GM21737 (cell line): ENCODE data around the gene AQP12A.
"Not testable (repeated sequence)": the region's sequence is repeated elsewhere in the genome, so short reads cannot be mapped to it uniquely, and the experiment has no call there.

ENCODE experiments used
- ATAC-seq: cut with Tn5 transposase; IDR thresholded peaks from one replicate; pipeline ENCODE4 v1.9.1; 2021; ENCODE audit warnings: mild to moderate bottlenecking, moderate library complexity; ENCODE audit not compliant: unreplicated experiment

The AQP12A gene, protein sequence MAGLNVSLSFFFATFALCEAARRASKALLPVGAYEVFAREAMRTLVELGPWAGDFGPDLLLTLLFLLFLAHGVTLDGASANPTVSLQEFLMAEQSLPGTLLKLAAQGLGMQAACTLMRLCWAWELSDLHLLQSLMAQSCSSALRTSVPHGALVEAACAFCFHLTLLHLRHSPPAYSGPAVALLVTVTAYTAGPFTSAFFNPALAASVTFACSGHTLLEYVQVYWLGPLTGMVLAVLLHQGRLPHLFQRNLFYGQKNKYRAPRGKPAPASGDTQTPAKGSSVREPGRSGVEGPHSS

DNA sequence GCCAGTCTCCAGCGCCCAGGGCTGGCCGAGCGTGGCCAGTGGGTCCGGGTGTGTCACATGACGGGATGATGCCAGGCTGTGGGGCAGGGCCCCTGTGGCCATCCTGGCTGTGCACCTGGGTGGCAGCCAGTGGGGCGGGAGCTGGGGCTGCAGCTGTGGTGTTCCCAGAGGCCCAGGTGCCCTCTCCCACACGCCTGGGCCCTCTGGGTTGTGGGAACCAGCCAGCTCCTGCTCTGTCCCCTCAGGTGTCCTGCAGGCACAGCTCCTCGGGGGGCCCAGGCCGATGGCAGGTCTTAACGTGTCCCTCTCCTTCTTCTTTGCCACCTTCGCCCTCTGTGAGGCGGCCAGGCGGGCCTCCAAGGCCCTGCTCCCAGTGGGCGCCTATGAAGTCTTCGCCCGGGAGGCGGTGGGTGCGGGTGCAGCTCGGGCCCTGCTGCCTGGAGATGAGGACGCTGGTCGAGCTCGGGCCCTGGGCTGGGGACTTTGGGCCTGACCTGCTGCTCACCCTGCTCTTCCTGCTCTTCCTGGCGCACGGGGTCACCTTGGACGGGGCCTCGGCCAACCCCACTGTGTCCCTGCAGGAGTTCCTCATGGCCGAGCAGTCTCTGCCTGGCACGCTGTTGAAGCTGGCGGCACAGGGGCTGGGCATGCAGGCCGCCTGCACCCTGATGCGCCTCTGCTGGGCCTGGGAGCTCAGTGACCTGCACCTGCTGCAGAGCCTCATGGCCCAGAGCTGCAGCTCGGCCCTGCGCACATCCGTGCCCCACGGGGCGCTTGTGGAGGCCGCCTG is at the start of gene AQP12A:
Gene AQP12A (plus strand): TSS at position 236 of the 790 bp plus-strand sequence. CDS start 48 bp downstream, at position 284.
- not testable (repeated sequence) for ATAC-seq

DNA sequence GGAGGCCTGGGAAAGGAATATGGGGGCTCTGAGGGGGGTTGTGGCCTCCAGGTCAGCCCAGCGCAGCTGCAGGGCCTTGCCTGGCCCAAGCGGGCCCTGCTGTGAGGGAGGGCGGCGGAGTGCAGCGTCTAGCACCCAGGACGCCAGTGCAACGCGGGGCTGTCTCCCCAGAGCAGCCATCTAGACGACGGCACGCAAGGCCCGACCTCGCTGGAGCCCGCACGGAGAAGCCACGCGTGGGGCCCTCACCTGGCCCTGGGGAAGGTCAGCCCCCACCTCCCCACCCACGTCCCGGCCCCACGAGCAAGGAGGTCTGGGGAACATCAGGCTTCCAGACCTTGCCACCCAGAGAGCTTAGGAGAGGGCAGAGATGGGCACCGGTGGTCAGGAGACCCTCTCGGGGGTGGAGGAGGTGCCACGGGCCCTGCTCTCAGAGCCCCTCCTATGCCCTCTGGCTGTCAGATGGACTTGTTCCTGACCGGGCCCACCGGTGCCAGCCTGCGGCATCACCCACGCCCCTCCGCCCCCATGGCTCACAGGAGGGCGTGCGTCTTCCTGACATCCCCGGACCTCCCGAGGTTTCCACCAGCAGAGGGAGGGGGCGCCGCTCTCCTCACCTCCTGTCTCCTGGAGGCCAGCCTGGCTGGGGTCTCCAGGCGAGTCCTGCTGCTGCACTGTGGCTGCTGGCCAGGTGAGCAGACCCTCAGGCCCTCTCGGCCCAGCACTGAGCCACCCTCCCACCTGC is 49.4 kb upstream of the AQP12A start:
- no peak for ATAC-seq

DNA sequence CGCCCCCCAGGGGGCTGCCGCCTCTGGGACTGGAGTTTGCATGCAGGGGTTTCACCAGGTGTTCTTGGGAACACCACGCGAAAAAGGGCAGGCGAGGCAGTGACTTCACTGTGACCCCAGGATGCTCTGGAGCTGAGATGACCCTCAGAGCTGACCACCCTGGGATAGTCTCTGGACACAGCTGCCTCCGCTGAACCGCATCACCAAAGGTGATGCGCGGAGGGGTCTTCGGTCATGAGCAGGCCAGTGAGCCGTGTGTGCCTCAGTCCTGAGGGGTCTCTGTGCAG is 48.9 kb upstream of the AQP12A start:
- no peak for ATAC-seq

DNA sequence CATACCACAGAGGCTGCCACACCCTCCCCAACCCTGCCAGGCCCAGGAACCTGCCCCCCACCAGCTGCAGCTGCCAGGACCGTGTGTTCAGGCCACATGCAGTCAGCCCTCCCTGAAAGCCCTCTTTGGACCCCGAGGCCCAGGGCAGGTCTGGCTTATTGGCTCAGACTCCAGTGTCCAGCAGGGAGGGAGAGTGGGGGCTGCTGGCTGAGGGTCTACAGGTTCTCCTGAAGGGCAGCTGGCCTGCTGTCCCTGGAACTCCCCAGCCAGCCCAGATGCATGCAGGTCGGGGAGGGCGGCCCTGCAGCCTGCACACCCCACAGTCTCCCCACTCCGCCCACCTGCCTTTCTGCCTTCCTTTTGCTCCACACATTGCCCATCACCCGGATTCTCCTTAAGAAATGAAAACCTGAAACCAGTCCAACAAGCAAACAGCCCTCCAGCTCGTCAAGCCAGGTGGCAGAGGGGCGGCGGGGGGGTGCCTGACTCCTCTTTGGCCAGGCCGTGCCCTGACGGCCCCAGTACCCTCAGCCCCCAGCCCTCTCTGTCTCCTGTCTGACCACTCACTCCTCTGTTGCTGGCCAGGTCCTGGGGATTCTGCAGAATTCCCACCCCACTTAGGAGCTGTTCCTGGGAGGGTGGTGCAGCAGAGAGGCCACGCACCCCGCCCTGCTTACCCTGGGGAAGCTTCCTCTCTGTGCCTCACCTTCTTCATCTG is 48.4 kb upstream of the AQP12A start:
- ATAC-seq = no peak

DNA sequence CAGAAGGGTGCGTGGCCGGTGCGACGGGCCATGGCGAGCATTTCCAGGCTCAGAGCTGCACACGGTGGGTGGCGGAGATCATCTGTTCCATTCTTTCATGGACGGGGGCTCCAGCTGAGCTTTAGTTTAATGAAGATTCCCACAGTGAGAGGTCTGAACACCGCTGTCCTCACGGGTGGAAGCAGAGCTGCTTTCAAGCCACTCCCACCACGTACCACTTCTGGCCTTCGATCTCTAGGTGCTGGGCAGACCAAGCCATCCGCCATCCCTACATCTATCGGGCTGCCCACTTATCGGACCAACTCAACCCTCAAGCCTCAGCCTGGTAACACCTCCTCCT is 47.9 kb upstream of the AQP12A start:
- ATAC-seq = no peak

DNA sequence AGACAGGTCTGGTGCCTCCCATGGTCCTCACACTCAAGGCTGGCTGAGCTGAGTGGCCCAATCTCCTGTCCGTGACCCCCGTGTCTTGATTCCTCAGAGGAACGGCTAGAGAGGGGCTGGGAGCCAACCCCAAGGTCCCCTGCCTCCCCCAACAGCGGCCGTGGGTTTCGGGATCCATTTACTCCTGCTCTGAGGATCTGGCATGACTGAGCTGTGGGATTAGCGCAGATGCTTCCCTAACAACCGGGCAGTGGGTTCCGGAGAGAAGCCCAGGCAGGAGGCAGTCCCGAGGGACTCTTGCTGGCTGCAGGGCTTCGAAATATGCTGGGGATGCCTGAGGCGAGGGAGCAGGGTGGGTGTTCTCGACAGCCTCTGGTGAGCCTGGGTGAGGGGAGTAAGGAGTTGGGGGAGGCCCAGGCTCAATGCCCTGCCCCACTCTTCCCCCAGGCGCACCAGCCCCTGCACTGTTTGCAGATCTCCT is 47.5 kb upstream of the AQP12A start:
- ATAC-seq = no peak

DNA sequence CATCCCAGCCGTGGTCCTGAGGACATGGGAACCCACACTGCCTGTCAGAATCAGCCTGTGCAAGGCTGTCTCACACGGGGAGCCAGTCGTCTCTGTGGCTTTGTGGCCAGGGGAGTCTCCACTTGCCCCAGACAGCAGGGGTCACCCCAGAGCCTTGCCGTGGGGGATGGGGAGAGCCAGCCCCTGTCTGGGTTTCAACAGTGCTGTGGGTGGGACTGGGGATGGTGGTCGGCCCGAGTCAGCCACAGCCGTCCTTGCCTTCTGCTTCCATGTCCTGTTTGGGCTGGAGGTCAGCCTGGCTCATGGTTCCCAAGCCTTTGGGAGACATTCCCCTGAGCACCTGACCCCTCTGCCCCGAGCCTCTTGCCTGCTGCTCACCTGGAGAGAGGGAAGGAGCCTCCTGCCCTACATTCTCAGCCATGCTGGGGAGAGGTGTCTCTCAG is 46.8 kb upstream of the AQP12A start:
- ATAC-seq = no peak

DNA sequence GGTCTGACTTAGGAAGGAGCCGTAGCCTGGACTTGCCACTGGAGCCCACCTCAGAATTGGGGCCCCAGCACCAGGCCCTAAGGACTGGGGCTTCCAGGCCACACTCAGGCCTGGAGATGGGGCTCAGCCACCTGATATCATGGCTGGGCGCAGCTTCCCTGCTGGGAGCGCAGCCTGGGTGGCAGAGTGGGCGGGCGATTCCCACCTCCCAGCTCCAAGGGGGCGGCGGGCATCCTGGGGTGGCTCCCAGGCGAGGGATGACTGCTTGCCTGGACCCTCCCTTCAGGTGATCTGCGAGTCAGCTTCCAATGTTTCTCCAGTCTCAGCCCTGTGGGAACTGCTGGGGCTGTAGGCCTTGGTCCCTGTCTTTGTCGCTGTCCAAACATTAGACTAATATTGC is 46.3 kb upstream of the AQP12A start:
- ATAC-seq = no peak

DNA sequence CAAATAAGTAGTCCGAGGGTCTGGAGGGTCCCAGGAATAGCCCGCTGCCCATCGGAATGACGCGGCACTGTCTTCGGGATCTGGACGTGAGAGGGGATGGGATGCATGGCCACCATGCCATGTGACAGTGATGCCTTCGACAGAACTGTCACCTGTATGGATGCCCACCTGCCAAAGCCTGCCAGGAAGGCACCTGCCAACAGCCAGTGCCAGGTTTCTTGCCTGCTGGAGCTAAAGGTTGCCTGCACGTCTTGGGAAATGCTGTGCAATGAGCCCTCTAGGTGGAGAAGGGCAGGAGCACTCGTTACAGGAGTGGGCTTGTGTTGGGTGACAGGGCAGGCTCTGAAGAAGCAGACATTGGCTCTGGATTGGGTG is 45.9 kb upstream of the AQP12A start:
- ATAC-seq = no peak

DNA sequence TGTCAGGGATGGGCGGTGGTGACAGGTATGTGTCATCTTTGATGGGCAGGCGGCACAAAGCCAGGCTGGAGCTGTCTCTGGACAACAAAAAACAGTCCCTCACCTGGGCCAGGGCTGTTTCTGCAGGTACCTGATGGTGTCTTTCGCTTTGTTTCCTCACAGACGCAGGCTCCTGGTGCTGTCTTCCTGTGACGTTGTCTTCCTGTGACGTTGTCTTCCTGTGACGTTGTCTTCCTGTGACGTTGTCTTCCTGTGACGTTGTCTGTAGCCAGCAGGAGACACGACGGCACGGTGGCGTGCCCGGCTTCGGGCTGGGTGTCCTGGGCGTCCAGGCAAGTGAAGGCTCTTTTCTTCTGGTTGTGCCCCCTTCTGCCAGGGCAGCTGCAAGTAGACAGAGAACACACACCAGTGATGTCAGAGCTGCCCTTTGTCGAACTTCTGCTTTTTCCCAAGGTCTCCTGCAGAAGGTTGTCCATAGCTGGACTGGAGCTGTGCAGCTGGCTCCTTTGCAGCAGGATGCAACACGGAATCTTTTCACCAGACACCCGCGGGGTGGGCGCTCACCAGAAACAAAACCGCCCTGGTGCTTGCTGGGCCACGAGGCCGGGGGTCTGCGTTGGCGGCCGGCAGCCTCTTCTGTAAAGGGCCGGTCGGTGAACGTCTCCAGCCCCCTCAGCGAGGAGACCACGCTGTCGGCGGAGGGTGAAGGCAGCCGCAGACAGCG is 45.3 kb upstream of the AQP12A start:
- ATAC-seq = no peak

DNA sequence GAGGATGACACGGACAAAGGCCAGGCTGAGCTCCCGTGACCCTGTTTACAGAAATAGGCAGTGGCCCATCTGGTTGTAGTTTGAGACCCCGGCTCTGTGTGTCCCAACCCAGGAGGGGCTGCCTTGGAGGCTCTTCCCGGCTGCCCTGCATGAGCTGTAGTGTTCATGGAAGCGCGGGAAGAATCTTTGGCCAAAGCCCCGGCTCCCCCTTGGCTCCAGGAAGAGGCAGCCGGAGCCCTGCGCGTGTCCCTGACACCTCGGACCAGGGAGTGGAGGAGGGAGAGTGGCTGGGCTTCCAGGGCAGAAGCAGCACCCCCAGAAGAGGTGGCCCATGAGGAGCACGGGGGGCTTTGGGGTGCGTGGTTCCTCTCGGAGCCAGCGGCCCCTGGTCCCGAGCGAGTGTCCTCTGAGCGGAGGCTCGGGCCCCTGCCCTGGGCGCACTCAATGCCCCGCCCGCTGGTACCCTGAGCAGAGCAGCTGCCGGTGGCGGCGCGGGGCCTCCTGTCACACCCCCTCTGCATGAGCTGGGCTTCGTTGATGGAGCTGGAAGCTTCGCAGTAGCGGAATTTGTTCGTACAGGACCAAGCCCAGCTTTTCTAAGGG is 44.7 kb upstream of the AQP12A start:
- no peak for ATAC-seq

DNA sequence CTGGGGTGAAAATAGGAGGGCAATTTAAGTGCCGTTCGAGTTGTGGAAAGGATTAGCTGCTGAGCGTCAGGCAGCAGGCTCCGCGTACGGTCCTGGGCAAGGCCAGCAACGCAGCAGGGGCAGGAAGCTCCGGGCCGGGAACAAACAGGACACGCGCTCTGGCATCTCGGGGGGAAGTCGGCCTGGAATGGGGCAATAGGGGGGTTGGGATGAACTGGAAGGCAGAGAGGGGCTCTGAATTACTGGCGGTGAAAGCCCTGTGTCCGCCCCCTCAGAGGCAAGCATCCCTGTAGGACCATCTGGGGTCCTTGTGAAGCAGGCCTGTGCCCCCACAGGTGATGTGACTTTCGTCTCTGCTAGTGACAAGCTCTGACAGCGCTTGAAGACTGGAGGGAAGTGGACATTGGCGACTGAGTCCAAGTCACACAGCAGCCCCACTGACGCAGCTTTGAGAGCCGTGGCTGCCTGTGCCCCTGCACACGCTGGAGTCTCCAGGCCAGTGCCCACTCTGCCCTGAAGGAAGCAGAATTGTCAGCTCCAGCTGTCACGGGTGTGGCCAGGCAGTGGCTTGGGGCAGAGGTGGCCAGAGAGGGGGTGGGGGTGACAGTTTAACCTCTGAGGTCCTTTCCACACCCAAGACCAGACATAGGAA is 44.0 kb upstream of the AQP12A start:
- ATAC-seq = no peak

DNA sequence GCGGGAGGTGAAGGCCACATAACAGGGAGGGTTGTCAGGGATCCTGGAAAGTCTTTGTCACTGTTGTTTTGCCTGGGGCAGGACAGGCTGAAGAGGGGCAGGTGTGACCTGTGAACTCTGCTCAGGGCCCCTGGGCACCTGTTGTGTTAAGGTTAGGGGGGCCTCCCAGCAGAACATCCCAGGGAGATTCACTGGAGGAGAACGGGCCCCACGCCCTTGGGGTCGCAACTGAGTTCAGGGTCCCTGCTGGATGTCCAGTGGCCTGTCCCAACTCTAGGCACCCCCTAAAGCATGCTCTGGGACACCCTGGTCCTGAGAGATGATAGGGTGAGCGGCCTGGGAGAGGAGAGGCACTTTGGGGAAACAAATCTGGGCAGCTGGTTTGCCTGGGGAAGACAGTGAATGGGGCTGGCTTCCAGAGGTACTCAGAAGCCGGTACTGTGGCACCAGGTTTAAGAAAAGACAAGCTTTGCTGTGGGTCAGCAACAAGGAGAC is 43.5 kb upstream of the AQP12A start:
- ATAC-seq = no peak

DNA sequence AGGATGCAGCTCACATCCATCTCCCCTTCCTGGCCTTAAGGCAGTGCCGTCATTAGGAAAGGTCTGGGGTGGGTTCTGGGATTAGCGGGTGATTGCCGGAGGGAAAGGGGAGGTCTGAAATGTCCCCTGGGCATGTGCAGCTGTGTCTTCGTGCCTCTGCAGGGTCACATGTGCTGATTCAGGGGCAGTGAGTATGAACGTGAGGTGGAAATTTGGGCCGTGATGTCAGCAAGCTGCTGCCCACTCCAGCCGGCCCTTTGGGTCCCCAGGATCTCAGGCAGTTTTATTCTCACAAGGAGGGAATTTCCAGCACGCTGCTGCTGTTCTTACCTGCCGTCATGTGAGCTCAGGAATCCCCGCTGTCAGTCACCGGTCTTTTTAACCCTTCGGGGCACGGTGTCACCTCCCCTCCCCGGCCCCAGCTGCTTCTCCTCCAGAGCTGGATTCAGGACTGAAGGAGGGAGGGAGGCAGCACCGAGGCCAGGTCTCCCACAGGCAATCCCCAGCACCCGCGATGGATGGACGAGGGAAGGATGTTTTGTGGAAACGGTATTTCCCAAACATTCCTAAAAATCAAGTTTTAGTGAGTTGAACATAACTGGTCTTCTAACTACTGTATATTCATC is 42.9 kb upstream of the AQP12A start:
- no peak for ATAC-seq

DNA sequence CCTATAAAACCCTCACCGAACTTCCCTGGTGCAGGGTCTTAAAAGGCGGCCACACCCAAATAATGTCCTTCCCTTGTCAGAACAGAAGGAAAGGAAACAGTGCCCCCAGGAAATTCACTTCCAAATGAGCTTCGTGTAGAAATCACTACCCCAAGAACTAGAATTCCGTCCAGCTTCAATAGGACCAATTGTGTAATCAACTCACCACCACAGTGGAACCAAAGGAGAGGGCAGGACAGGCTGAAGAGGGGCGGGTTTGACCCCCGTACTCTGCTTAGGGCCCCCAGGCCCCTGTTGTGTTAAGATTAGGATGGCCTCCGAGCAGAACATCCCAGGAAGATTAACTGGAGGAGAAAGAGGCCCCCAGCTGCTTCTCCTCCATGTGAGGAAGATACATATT is 42.3 kb upstream of the AQP12A start:
- no peak for ATAC-seq

DNA sequence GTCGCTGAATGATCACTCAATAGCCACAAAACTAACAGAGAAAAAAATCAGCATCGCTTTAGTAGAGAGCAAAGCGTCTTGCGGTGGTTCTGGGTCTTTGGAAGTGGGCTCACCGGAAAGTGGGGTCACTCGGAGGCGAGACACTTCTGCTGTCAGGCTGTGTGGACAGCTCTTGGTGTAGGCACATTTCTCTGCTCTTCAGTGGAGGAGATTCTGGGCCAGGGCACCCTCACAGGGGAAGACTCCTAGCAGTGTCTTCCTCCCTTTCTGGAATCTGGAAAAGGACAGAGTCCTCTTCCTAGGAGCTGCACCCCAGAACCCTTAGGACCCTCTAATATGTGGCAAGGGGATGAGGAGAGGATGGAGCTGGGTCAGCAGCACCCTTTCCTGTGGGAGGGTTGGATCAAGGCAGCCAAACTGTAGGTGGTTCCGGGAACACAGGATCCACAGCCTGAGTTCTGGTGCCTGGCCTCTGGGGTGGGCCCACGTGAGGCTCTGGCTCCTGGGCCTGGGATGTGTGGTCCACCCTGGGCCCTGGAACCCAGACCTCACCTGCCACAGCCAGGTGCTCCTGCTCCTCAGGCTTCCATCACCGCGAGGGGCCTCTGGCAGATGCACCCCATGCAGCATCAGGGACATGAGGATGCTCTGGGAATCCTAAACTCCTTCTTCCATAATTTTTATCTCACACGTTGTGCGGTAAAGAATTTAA is 41.3 kb upstream of the AQP12A start:
- no peak for ATAC-seq

DNA sequence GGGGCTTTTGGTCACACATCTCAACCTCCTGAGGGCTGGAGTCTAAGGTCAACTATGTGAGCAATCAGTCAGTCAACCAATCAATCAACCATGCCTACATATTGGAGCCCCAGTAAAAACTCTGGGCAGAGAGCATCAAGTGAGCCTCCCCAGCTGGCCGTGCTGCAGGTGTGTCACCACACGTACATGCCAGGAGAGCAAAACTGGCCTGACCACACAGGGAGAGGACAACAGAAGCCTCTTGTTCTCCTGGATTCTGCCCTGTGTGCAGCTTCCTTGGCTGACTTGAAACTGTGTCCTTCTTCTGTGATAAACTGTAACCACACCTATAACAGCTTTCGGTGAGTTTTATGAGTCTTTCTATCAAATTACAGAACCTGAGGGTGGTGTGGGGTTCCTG is 40.5 kb upstream of the AQP12A start:
- no peak for ATAC-seq
